ENCODE results near the gene KLRF1.

Gene KLRF1

DNA sequence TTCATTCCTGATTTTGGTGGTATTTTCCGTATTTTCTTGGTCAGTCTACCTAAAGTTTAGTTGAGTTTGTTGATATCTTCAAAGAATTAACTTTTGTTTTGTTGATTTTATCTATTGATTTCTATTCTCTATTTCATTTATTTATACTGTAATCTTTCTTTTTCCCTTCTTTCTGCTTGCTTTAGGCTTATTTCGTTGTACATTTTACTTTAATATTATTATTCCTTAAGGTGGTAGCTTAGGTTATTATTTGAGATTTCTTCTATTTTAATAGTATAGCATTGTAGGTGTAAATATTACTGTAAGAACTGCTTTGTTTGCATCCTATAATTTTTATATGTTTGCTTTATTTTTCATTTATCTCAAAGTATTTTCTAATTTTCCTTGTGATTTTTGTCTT is 21.4 kb upstream of the KLRF1 start:
- H3K27ac ChIP-seq (replicated peaks; ENCODE audit: low read length): no peak overlapping the region
- no peak overlapping the region for H2BK12ac ChIP-seq (ENCODE audit: low read length)
- no peak for DNase-seq (ENCODE audit: low spot score)
- peaks cover 0 to 4% of the 10 kb centered on the region in 2 donors for H3K4me1 ChIP-seq (ENCODE audit: control insufficient read depth in 2 of 2, insufficient read depth in 1 of 2, low read depth in 1 of 2, low read length in 2 of 2)
- H3K4me2 ChIP-seq (ENCODE audit: insufficient read depth, low read length, poor library complexity, severe bottlenecking): no peak overlapping the region
- WGBS, 2 donors (ENCODE audit: extremely low coverage in 2 of 2, insufficient read length in 2 of 2, insufficient replicate concordance in 1 of 2): no CpG with 5 or more reads among the region's 2 CpGs
- no peaks in the 10 kb centered on the region for H3K9me3 ChIP-seq (replicated peaks in 1 of 2; ENCODE audit: control insufficient read depth in 2 of 2, insufficient read depth in 1 of 2, low read depth in 1 of 2, low read length in 2 of 2)
- no peaks in the 10 kb centered on the region for H3K79me1 ChIP-seq (ENCODE audit: low read depth, low read length)
- H4K8ac ChIP-seq (ENCODE audit: low read depth, low read length): no peak overlapping the region
- no peak overlapping the region for H3K4ac ChIP-seq (ENCODE audit: low read length)
- no peak overlapping the region for H4K91ac ChIP-seq (ENCODE audit: low read depth, low read length, poor library complexity)
- no peak overlapping the region for H3K23ac ChIP-seq (ENCODE audit: low read depth, low read length, poor library complexity)
- H3K36me3 ChIP-seq (replicated peaks in 1 of 2; ENCODE audit: control insufficient read depth in 2 of 2, insufficient read depth in 2 of 2, low read length in 2 of 2): no peaks in the 10 kb centered on the region
- no peak overlapping the region for H2AFZ ChIP-seq (ENCODE audit: low read length)
- H2AK5ac ChIP-seq (ENCODE audit: low read depth, low read length): no peak overlapping the region
- no peak overlapping the region for H3K18ac ChIP-seq (ENCODE audit: low read length)
- H3K4me3 ChIP-seq (ENCODE audit: low read length in 2 of 2): no peak overlapping the region
- H2BK15ac ChIP-seq (ENCODE audit: low read length): no peak overlapping the region
- H2BK120ac ChIP-seq (ENCODE audit: low read depth, low read length): no peak overlapping the region
- H3K27me3 ChIP-seq (ENCODE audit: control insufficient read depth in 3 of 3, insufficient read depth in 3 of 3, low read depth in 1 of 3, low read length in 3 of 3): no peaks in the 10 kb centered on the region
- no peak overlapping the region for H3K9ac ChIP-seq (ENCODE audit: low read depth, low read length, poor library complexity)
- H2BK5ac ChIP-seq (ENCODE audit: low read length): no peak overlapping the region
- no peak overlapping the region for H3K14ac ChIP-seq (ENCODE audit: low read length)

DNA sequence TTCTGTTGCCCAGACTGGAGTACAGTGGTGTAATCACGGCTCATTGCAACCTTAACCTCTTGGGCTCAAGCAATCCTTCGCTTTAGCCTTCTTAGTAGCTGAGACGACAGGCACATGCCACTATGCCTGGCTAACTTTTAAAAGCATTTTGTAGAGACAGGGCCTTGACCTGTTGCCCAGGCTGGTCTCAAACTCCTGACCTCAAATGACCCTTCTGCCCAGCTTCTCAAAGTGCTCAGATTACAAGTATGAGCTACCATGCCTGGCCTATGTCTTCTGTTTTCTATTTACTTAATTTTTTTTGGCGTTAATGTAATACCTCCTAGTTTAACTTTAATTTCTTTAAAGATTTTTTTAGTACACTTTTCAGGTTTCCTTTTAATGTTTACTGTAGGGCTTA is 20.6 kb upstream of the KLRF1 start:
- Histone ChIP-seq H4K91ac (ENCODE audit: low read depth, low read length, poor library complexity) (no peak overlapping the region), H3K18ac (ENCODE audit: low read length) (no peak overlapping the region), H3K9ac (ENCODE audit: low read depth, low read length, poor library complexity) (no peak overlapping the region), H3K27me3 (ENCODE audit: control insufficient read depth in 3 of 3, insufficient read depth in 3 of 3, low read depth in 1 of 3, low read length in 3 of 3) (no peaks in the 10 kb centered on the region), H2BK15ac (ENCODE audit: low read length) (no peak overlapping the region), H3K79me1 (ENCODE audit: low read depth, low read length) (no peaks in the 10 kb centered on the region), H3K14ac (ENCODE audit: low read length) (no peak overlapping the region), H3K23ac (ENCODE audit: low read depth, low read length, poor library complexity) (no peak overlapping the region), H3K9me3 (replicated peaks in 1 of 2; ENCODE audit: control insufficient read depth in 2 of 2, insufficient read depth in 1 of 2, low read depth in 1 of 2, low read length in 2 of 2) (no peaks in the 10 kb centered on the region), H2AFZ (ENCODE audit: low read length) (no peak overlapping the region), H3K4me3 (ENCODE audit: low read length in 2 of 2) (no peak overlapping the region), H3K4me2 (ENCODE audit: insufficient read depth, low read length, poor library complexity, severe bottlenecking) (no peak overlapping the region), H3K4ac (ENCODE audit: low read length) (no peak overlapping the region), H2BK12ac (ENCODE audit: low read length) (no peak overlapping the region), H3K36me3 (replicated peaks in 1 of 2; ENCODE audit: control insufficient read depth in 2 of 2, insufficient read depth in 2 of 2, low read length in 2 of 2) (no peaks in the 10 kb centered on the region), H2BK120ac (ENCODE audit: low read depth, low read length) (no peak overlapping the region), H2BK5ac (ENCODE audit: low read length) (no peak overlapping the region), H2AK5ac (ENCODE audit: low read depth, low read length) (no peak overlapping the region), H3K4me1 (ENCODE audit: control insufficient read depth in 2 of 2, insufficient read depth in 1 of 2, low read depth in 1 of 2, low read length in 2 of 2) (peaks cover 0 to 4% of the 10 kb centered on the region in 2 donors), H3K27ac (replicated peaks; ENCODE audit: low read length) (no peak overlapping the region), H4K8ac (ENCODE audit: low read depth, low read length) (no peak overlapping the region)
- no CpG with 5 or more reads among the region's 4 CpGs for WGBS, 2 donors (ENCODE audit: extremely low coverage in 2 of 2, insufficient read length in 2 of 2, insufficient replicate concordance in 1 of 2)
- no peak for DNase-seq (ENCODE audit: low spot score)

DNA sequence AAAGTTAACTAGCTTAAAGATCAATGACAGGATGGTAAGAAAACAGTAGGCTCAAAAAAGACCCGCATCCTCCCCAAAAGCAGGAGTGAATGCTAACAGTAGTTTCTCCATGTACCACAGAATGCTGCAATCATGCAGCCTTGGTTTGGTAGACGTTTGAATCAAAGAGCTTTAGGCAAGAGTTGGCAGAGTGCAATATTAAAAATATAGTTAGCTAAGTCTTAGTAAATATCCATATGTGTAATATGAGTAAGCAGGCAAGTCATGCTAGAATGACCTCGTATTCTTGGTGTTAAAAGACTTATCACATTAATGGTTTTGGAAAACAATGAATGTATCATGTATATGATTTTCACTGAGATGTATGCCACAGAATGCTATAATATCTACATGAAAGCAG is 18.8 kb upstream of the KLRF1 start:
- no peak overlapping the region for H3K27ac ChIP-seq (replicated peaks; ENCODE audit: low read length)
- no peaks in the 10 kb centered on the region for H3K79me1 ChIP-seq (ENCODE audit: low read depth, low read length)
- H2AFZ ChIP-seq (ENCODE audit: low read length): no peak overlapping the region
- no CpG with 5 or more reads among the region's 3 CpGs for WGBS, 2 donors (ENCODE audit: extremely low coverage in 2 of 2, insufficient read length in 2 of 2, insufficient replicate concordance in 1 of 2)
- no peaks in the 10 kb centered on the region for H3K36me3 ChIP-seq (replicated peaks in 1 of 2; ENCODE audit: control insufficient read depth in 2 of 2, insufficient read depth in 2 of 2, low read length in 2 of 2)
- no peak overlapping the region for H3K4me2 ChIP-seq (ENCODE audit: insufficient read depth, low read length, poor library complexity, severe bottlenecking)
- H2AK5ac ChIP-seq (ENCODE audit: low read depth, low read length): no peak overlapping the region
- no peak overlapping the region for H3K4ac ChIP-seq (ENCODE audit: low read length)
- no peak overlapping the region for H4K91ac ChIP-seq (ENCODE audit: low read depth, low read length, poor library complexity)
- H3K9me3 ChIP-seq (replicated peaks in 1 of 2; ENCODE audit: control insufficient read depth in 2 of 2, insufficient read depth in 1 of 2, low read depth in 1 of 2, low read length in 2 of 2): no peaks in the 10 kb centered on the region
- no peak for DNase-seq (ENCODE audit: low spot score)
- no peak overlapping the region for H3K23ac ChIP-seq (ENCODE audit: low read depth, low read length, poor library complexity)
- no peak overlapping the region for H2BK15ac ChIP-seq (ENCODE audit: low read length)
- H3K27me3 ChIP-seq (ENCODE audit: control insufficient read depth in 3 of 3, insufficient read depth in 3 of 3, low read depth in 1 of 3, low read length in 3 of 3): no peaks in the 10 kb centered on the region
- no peak overlapping the region for H3K4me3 ChIP-seq (ENCODE audit: low read length in 2 of 2)
- H3K14ac ChIP-seq (ENCODE audit: low read length): no peak overlapping the region
- peaks cover 0 to 4% of the 10 kb centered on the region in 2 donors for H3K4me1 ChIP-seq (ENCODE audit: control insufficient read depth in 2 of 2, insufficient read depth in 1 of 2, low read depth in 1 of 2, low read length in 2 of 2)
- no peak overlapping the region for H2BK120ac ChIP-seq (ENCODE audit: low read depth, low read length)
- H4K8ac ChIP-seq (ENCODE audit: low read depth, low read length): no peak overlapping the region
- H3K9ac ChIP-seq (ENCODE audit: low read depth, low read length, poor library complexity): no peak overlapping the region
- H2BK5ac ChIP-seq (ENCODE audit: low read length): no peak overlapping the region
- no peak overlapping the region for H2BK12ac ChIP-seq (ENCODE audit: low read length)
- H3K18ac ChIP-seq (ENCODE audit: low read length): no peak overlapping the region

DNA sequence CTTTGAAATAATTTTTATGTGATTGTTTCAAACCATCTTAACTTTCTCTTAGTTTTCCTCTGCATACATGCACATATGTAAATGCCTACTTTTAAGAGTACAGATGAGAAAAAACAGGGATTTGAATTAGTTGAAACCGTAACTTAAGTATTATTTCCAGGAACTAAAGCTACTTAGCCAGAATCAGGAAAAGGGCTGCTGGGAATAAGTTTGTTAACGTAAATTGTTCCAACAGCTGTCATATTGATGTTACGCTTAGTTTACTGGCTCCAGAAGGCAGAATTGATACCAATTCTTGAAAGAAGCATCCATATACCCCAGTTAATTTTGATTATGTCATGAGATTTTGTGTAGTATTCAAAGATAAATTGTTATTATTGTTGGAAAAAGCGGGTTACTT is 17.9 kb upstream of the KLRF1 start:
- Histone ChIP-seq H2BK120ac (ENCODE audit: low read depth, low read length) (no peak overlapping the region), H2BK12ac (ENCODE audit: low read length) (no peak overlapping the region), H3K27ac (replicated peaks; ENCODE audit: low read length) (no peak overlapping the region), H2BK15ac (ENCODE audit: low read length) (no peak overlapping the region), H3K36me3 (replicated peaks in 1 of 2; ENCODE audit: control insufficient read depth in 2 of 2, insufficient read depth in 2 of 2, low read length in 2 of 2) (no peaks in the 10 kb centered on the region), H2BK5ac (ENCODE audit: low read length) (no peak overlapping the region), H3K4me1 (ENCODE audit: control insufficient read depth in 2 of 2, insufficient read depth in 1 of 2, low read depth in 1 of 2, low read length in 2 of 2) (peaks cover 0 to 6% of the 10 kb centered on the region in 2 donors), H3K27me3 (ENCODE audit: control insufficient read depth in 3 of 3, insufficient read depth in 3 of 3, low read depth in 1 of 3, low read length in 3 of 3) (no peaks in the 10 kb centered on the region), H3K18ac (ENCODE audit: low read length) (no peak overlapping the region), H4K91ac (ENCODE audit: low read depth, low read length, poor library complexity) (no peak overlapping the region), H3K4me3 (ENCODE audit: low read length in 2 of 2) (no peak overlapping the region), H3K9me3 (replicated peaks in 1 of 2; ENCODE audit: control insufficient read depth in 2 of 2, insufficient read depth in 1 of 2, low read depth in 1 of 2, low read length in 2 of 2) (no peaks in the 10 kb centered on the region), H3K14ac (ENCODE audit: low read length) (no peak overlapping the region), H3K4me2 (ENCODE audit: insufficient read depth, low read length, poor library complexity, severe bottlenecking) (no peak overlapping the region), H2AFZ (ENCODE audit: low read length) (no peak overlapping the region), H3K9ac (ENCODE audit: low read depth, low read length, poor library complexity) (no peak overlapping the region), H2AK5ac (ENCODE audit: low read depth, low read length) (no peak overlapping the region), H4K8ac (ENCODE audit: low read depth, low read length) (no peak overlapping the region), H3K23ac (ENCODE audit: low read depth, low read length, poor library complexity) (no peak overlapping the region), H3K4ac (ENCODE audit: low read length) (no peak overlapping the region), H3K79me1 (ENCODE audit: low read depth, low read length) (no peaks in the 10 kb centered on the region)
- WGBS, 2 donors (ENCODE audit: extremely low coverage in 2 of 2, insufficient read length in 2 of 2, insufficient replicate concordance in 1 of 2): 100% methylated on average over 1 of the region's 4 CpGs; no CpG with 5 or more reads in 1 of the 2 donors
- no peak for DNase-seq (ENCODE audit: low spot score)
